GM23338 (cell line): ENCODE data around the gene ZNF469.

Experiments
- EZH2 ChIP-seq: fragments of 200-600 bp; sonication (generic); IDR thresholded peaks from one replicate; pipeline ENCODE4 v1.8.0; 2017; ENCODE audit warnings: antibody characterized with exemption, mild to moderate bottlenecking, low read depth; ENCODE audit not compliant: unreplicated experiment
- NANOG ChIP-seq: IDR thresholded peaks from 2 replicates; pipeline ENCODE4 v1.6.1; 2016; ENCODE audit warnings: antibody characterized with exemption, borderline replicate concordance
- POLR2AphosphoS5 ChIP-seq: IDR thresholded peaks from 2 replicates; pipeline ENCODE4 v1.6.1; 2016; ENCODE audit warnings: antibody characterized with exemption, low read depth
- TF ChIP-seq, protein P1 (sequence below), 2 experiments: fragments of 200-600 bp in 1 of 2; sonication (generic) in 1 of 2; conservative IDR thresholded peaks; 2 replicates each; pipeline versions ENCODE4 v1.5.1 to v1.6.1; 2016 to 2017; ENCODE audit warnings: antibody characterized with exemption in 2 of 2, low read depth in 2 of 2, mild to moderate bottlenecking in 2 of 2, moderate library complexity in 1 of 2
- TF ChIP-seq, protein P2 (sequence below): IDR thresholded peaks from 2 replicates; pipeline ENCODE4 v1.6.1; 2016; ENCODE audit warnings: antibody characterized with exemption

DNA sequence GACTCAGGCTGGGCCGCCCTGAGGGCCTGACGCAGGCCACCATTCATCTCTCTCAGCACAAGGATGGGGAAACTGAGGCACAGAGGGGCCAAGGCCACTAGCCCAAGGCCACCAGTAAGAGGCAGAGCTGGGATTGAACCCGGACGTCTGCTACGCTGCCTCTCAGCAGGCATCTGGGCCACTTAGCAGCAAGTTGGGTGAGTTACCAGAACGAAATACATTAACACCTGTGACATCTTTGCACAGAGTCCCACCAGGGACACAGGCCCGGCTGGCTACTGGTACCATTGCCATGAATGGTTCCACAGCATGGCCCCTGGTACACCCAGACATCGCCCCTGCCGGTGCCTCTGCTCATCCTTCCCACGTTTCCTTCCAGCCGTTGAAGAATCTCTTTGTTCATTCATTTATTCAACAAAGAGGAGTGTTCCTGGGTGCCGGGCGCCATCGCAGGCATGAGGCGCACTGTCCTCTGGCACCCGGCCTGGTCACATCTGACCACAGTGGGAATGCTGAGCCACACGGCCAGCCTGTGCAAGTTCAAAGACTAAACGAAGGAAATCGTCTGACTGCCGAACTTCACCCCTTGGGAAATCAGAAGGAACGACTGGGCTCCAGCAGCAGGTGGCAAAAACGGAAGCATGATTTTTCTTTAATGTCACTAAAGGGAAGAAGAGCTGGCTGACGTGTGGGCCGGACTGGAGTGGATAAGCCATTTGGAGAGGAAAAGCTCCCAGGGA lies 7.4 kb upstream of the ZNF469 start:
- TF ChIP-seq, protein P1, sequence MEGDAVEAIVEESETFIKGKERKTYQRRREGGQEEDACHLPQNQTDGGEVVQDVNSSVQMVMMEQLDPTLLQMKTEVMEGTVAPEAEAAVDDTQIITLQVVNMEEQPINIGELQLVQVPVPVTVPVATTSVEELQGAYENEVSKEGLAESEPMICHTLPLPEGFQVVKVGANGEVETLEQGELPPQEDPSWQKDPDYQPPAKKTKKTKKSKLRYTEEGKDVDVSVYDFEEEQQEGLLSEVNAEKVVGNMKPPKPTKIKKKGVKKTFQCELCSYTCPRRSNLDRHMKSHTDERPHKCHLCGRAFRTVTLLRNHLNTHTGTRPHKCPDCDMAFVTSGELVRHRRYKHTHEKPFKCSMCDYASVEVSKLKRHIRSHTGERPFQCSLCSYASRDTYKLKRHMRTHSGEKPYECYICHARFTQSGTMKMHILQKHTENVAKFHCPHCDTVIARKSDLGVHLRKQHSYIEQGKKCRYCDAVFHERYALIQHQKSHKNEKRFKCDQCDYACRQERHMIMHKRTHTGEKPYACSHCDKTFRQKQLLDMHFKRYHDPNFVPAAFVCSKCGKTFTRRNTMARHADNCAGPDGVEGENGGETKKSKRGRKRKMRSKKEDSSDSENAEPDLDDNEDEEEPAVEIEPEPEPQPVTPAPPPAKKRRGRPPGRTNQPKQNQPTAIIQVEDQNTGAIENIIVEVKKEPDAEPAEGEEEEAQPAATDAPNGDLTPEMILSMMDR (conservative IDR thresholded peaks at IDR 0.05; ENCODE audit: low read depth in 2 of 2): no peak
- no peak for TF ChIP-seq POLR2AphosphoS5
- no peak for TF ChIP-seq EZH2
- TF ChIP-seq, protein P2, sequence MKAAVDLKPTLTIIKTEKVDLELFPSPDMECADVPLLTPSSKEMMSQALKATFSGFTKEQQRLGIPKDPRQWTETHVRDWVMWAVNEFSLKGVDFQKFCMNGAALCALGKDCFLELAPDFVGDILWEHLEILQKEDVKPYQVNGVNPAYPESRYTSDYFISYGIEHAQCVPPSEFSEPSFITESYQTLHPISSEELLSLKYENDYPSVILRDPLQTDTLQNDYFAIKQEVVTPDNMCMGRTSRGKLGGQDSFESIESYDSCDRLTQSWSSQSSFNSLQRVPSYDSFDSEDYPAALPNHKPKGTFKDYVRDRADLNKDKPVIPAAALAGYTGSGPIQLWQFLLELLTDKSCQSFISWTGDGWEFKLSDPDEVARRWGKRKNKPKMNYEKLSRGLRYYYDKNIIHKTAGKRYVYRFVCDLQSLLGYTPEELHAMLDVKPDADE: no peak
- no peak for TF ChIP-seq NANOG
